Measurements from ENCODE around the gene KYNU.
"Not testable (repeated sequence)": the region's sequence is repeated elsewhere in the genome, so short reads cannot be mapped to it uniquely, and the experiment has no call there.

KYNU gene

DNA sequence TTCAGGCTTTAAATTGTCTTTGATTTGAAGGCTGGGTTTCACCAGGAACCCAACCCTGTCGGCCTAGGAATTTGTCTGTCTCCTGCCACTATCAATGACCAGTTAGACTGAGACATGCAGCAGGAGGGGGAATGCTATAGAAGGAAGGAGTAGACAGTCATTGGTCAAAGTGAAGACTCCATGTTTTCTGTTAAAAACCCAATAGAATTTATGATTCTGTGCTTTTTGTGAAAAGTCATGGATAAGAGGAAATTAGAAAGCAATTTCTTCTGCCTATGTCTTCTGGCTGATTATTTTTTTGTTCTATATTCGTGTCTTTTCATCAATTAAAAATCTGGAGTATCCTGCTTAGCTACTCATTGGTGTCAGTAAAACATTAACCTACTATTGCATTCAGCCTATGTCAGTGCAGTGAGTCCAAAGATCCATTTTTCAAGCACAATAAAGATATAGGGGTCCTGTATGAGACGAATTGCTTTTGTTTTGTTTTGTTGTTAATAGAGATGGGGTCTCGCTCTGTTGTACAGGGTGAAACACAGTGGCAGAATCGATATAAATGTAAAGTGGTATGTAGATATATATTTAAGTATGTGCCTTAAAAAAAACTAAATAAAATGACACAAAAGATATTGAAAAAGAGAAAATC is 7.9 kb upstream of the KYNU start:
- no peak for DNase-seq (ENCODE audit: low read depth)
- H3K4me3 ChIP-seq (ENCODE audit: low read depth, low read length) = no peak overlapping the region

DNA sequence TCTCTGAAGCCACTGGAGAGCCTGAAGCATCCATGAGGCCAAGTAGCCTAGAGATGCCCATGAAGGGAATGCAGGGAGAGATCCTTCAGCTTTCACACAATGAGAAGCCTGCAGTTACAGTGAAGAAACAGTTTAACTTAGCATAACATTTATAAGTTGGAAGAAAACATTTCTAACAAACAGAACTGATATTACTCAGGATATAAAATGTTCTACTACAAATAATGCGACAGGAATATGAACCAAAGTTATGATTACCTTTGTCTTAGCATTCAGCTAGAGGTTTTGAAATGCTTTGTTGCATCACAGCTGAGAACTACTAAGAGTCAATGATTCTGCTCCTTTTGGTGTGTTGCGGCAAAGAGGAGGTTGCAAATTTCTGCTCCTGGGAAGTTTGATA is 6.9 kb upstream of the KYNU start:
- no peak for DNase-seq (ENCODE audit: low read depth)
- no peak overlapping the region for H3K4me3 ChIP-seq (ENCODE audit: low read depth, low read length)

DNA sequence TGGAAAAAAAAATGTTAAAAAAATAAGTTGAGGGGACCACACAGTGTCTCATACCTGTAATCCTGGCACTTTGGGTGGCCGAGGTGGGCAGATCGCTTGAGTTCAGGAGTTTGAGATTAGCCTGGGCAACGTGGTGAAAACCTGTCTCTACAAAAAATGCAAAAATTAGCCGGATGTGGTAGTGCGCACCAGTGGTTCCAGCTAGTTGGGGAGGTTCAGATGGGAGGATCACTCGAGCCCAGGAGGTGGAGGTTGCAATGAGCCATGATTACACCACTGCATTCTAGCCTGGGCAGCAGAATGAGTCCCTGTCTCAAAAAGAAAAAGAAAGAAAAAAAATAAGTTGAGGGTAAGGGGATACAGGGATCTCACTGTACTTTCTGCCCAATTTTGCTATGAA is 6.1 kb upstream of the KYNU start:
- no peak for DNase-seq (ENCODE audit: low read depth)
- no peak overlapping the region for H3K4me3 ChIP-seq (ENCODE audit: low read depth, low read length)

DNA sequence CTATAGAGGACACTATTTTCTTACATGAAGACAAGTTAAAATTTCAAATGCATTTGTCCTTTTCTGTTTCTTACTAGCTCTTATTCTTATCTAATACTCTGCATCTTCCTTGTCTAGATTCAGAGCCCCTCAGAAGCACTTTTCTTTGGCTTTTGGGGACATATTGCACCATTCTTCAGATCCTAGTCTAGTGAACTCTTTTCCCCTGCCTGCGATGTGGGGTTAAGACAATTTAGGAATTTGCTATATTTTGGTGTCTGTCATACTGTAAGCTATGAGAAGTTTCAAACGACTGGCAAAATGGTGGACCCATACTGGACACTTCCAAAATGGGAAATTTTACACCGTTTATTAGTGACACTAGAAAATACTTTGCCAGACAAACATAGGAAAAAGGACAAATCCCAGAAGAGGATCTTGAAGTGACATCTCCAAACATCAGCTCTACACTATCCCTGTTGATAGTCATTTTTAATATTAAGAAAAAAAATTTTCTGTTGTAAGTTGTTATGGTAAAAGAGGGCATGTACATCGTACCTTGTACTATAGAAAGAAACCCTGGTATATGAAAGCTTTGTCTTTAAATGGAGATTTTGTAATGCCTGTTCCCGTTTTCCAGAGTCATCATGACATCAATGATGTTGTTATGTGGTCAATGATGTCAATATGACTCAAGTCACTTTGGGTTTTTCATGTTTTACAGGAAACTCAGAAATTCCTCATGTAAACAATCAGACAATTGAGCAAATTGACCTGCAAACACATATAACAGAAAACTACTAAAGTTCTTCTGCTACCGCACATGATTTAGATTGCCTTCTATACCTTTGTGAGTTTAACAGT is 4.4 kb upstream of the KYNU start:
- DNase-seq (ENCODE audit: low read depth) = peak; percentile 89
- H3K4me3 ChIP-seq (ENCODE audit: low read depth, low read length) = no peak overlapping the region

DNA sequence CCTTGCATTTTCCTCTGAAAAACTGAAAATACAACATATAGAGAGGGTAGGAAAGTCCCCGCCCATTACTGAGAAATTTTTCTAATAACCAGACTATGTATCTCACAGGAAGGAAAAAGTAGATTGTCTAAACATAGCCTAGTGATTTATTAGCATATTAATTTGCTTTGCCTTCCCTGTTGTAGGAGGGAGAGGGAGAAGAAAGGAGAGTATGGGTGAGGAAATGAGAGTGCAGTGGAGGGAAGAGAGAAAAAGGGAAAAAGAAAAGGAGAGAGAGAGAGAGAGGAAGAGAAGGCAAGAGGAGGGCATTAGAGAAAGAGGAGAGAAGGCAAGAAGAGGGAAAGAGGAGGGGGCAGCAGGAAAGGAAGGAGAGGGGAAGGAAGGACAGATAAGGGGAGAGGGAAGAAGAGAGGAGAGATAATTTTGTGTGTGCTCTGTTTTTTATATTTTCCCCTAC is 3.6 kb upstream of the KYNU start:
- no peak overlapping the region for H3K4me3 ChIP-seq (ENCODE audit: low read depth, low read length)
- no peak for DNase-seq (ENCODE audit: low read depth)

DNA sequence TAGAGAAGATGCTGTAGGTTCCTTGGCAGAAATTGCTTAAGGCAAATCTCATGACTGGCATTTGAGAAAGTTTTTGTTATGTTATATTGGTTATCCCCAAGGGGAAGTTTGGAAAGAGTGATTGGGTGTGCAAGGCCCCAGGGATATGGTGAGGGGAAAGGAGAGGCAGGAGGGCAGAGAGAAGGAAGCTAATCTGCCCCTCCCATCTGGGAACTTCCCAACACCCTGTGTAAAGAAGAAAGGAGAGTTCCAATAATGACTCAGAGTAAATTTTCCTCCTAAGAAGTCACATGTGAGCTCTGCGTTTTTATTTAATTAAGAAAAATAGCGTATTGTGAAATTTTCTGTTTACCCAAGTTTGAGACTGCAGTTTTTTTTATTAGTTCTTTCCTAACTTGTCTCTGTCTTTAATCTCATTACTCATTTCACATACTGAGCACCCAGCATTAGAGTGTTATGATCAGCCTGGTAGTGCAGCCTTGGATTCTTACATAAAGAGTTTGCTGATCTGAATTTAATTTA is 3.1 kb upstream of the KYNU start:
- no peak overlapping the region for H3K4me3 ChIP-seq (ENCODE audit: low read depth, low read length)
- peak; percentile 94 for DNase-seq (ENCODE audit: low read depth)

DNA sequence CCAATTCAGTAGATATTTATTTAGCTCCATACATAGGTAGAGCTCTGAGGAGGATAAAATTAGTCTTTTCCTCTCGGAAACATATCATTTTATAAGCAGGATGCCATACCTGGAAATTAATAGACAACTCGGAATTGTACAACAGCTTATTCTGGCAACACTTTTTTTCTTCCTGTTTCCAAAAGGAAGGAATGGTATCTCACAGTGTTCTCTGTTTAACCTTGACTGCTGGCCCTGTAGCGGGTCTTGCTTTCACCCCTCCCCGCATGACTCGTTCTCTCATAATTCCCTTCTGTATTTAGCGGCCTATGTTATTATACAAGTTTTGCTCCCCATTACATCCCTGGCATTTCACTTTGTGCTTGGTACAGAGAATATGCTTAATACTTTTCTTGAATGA is 2.5 kb upstream of the KYNU start:
- H3K4me3 ChIP-seq (ENCODE audit: low read depth, low read length) = no peak overlapping the region

DNA sequence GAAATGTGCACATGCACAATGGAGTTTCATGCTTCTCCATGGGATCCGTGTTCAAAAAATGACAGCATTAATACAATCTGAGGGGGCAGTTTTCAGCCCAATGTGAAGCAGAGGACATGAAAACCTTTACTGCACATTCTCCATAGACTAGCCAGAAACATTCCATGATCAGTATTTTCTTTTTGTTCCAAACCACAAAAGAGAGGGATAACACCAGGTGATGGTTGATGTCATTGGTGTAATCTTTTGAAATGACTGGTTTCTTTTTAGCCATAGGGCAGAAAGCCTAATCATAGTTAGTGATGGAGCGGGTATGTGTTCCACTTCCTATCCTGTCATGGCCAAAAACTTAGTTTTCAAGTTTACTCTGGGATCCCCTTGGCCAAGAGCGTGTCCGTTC is 1.8 kb upstream of the KYNU start:
- DNase-seq (ENCODE audit: low read depth) = no peak
- no peak overlapping the region for H3K4me3 ChIP-seq (ENCODE audit: low read depth, low read length)

More for the DNA sequence above, 2.5 kb upstream of the KYNU start:
- DNase-seq (ENCODE audit: low read depth) = no peak

DNA sequence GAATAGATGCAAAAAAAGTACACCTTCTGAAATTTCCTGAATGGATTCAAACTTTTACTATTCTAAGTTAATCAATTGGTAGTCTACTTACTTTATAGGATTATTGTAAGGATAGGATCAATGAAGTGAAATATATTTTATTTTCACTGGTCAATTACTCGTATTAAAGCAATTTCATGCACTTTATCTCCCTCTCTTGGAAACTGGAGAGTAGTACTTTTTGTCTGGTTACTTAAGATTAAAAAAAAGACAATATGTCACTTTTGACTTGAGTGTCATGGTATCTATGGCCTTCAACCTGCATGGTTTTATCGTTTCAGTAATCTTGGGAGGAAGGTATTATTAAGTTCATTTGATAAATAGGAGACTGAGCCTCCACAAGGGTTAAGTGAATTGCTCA is 1.0 kb upstream of the KYNU start:
- no peak overlapping the region for H3K4me3 ChIP-seq (ENCODE audit: low read depth, low read length)
- DNase-seq (ENCODE audit: low read depth) = no peak

DNA sequence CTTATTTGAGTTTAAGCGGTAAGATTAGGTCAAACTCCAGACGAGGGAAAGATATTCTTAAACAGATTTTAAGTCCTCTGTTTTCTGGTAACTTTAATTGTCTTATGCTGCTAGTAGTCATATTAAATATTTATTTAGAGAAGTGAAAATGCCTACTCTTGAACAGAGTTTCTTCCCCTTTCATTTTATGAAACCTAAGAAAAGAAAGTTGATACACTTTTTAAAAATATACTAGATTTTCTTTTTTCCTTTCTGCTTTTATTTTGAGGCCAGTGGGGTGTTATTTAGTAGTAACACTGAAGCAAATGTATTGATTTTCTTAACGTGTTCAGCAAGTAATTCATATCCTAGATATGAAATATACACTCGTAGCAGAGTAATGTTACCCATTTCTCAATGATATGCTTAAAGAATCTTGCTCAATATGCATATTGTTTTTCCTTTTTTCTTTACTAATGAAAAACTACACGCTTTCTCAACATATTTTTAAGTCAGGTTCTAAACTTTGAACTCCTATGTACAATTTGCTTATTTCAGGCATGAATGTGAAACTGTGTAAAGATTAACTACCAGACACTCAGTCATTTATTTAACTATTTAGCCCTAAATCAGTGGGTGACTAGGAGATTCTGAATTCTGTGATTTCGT is 691 bp downstream of the KYNU start:
- DNase-seq (ENCODE audit: low read depth) = no peak
- no peak overlapping the region for H3K4me3 ChIP-seq (ENCODE audit: low read depth, low read length)

DNA sequence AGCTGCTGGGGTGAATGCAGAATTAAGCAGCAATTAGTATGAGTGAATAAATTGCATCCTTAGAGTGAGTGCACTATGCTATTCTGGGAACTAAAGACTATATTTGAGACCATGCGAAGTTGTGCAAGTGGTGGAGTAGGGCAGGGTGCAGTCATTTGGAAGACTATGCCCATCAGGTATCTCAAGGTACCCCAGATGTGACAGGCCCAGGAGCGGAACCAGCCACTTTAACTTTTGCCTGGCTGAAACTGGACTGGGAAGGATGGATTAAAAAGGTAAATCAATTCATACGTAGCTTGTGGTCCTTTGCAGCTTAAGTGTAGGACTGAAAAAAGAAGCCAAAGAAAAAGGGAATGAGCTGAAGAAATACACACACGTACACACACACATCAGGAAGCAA is 1.7 kb downstream of the KYNU start:
- H3K4me3 ChIP-seq (ENCODE audit: low read depth, low read length) = no peak overlapping the region
- DNase-seq (ENCODE audit: low read depth) = no peak

DNA sequence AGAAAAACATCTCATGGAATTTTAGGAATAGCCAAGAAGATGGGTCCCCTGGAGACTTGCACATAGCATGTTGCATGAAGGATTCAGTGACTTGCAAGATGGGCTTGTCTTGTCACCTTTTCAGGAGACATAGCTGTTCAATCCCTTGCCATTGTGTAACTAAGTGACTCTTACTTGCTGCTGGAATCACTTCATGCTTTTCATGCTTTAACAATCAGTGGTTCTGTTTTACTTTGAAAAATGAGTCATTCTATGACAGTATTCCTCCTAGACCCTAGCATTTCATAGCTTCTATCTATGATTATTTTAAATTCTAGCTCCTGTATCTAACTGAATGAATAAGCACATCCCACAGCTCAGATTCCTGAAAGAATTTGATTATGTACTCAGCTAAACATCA is 2.8 kb downstream of the KYNU start:
- no peak overlapping the region for H3K4me3 ChIP-seq (ENCODE audit: low read depth, low read length)
- peak; percentile 66 for DNase-seq (ENCODE audit: low read depth)

DNA sequence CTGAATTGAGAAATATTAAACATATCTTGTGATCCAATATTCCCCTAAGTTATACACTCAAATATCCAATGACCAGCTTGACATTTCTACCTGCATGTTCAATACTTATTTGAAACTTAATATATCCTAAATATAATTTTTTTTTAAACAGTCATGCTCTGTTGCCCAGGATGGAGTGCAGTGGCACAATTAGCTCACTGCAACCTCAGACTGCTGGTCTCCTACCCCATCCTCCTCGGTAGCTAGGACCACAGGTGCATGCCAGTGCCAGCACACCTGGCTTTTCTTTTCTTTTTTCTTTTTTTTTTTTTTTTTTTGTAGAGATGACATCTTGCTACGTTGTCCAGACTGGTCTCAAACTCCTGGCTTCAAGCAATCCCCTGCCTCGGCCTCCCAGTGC is 4.2 kb downstream of the KYNU start:
- H3K4me3 ChIP-seq (ENCODE audit: low read depth, low read length) = no peak overlapping the region
- DNase-seq (ENCODE audit: low read depth) = no peak

DNA sequence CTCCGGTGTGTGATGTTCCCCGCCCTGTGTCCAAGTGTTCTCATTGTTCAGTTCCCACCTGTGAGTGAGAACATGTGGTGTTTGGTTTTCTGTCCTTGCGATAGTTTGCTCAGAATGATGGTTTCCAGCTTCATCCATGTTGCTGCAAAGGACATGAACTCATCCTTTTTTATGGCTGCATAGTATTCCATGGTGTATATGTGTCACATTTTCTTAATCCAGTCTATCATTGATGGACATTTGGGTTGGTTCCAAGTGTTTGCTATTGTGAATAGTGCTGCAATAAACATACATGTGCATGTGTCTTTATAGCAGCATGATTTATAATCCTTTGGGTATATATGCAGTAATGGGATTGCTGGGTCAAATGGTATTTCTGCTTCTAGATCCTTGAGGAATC is 5.0 kb downstream of the KYNU start:
- not testable (repeated sequence) for H3K4me3 ChIP-seq (ENCODE audit: low read depth, low read length); DNase-seq (ENCODE audit: low read depth)

DNA sequence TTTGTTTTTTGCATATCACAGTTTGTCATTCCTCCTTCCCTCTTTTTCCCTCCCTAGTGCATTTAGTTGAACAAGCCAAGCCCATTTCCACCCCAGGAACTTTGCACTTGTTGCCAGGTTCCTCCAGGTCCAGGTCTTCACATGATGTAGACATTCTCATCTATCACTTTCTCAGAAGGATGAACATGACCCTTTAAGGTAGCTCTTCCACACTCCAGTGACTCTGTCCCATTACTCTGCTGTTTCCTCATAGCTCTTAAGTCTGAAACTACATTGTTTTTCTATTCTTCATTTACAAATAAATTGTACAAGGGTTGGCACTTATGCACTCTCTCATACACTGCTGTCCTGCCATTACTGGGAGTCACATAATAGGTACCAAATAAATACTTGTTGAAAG is 6.1 kb downstream of the KYNU start:
- no peak overlapping the region for H3K4me3 ChIP-seq (ENCODE audit: low read depth, low read length)

DNA sequence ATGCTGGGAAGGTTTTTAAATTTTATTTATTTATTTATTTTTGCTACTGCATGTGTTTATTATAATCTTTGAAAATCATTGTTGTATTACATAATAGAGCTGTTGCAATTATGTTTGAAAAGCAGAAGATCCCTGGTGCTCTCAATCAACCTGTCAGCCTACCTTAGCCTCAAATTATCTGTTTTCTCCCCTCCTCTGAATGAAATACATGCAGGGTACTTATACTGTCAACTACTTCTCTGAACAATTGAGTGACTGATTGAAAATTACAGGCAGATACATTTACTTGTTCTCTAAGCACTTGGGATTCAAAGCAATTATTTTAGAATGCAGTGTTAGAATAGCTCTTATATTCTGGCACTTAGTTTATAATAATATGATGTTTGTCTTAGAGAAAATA is 8.1 kb downstream of the KYNU start:
- DNase-seq (ENCODE audit: low read depth) = no peak
- H3K4me3 ChIP-seq (ENCODE audit: low read depth, low read length) = no peak overlapping the region

More for the DNA sequence above, 6.1 kb downstream of the KYNU start:
- no peak for DNase-seq (ENCODE audit: low read depth)

DNA sequence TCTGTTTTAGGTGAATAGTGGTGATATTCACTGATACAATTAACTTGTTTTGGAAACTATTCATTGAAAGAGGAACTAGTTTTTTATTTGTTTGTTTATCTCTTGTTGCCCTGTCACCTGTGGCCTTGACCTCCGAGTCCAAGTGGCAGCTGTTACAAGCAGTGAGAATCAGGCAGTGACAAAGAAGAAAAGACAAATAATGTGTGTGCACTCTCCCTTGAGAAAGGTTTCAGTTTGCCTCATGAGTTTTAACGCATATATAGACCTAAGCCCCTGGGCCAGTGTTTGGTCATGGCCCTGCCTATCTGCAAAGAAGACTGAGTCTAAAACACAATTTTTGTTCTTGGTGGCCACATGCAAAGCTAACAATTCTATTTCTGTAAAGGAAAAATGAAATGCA is 15.3 kb downstream of the KYNU start:
- DNase-seq (ENCODE audit: low read depth) = no peak

DNA sequence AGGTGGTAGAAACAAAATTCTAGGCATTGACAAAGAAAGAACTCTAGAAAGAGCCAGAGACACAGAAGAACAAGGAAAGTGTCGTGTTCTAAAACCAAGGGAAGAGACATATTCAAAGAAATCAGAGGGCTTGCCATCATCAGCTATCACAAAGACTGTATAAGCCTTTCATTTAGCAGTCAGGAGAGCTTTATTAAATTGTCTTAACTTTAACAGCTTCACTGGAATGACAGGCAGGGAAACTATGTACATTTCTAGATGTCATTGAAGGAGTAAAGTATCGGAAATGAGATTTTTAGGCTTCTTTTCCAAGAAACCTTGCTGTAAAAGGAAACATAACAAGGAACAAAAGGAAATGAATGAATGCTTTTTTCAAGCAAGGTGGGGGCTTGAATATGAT is 15.8 kb downstream of the KYNU start:
- no peak for DNase-seq (ENCODE audit: low read depth)
- no peak overlapping the region for H3K4me3 ChIP-seq (ENCODE audit: low read depth, low read length)

More for the DNA sequence above, 15.3 kb downstream of the KYNU start:
- H3K4me3 ChIP-seq (ENCODE audit: low read depth, low read length) = no peak overlapping the region

DNA sequence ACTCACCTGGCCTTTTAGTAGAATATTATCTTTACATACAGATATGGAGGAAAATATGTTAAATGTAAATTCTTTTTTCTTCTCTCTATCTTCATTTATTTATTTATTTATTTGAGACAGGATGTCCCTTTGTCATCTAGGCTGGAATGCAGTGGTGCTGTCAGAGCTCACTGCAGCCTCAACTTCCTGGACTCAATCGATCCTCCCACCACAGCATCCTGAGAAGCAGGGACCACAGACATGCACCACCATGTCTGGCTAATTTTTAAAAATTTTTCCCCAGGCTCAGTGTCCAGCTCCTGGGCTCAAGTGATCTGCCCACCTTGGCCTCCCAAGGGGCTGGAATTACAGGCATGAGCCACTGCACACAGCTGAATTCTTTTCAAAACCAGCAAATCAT is 20.3 kb downstream of the KYNU start:
- DNase-seq (ENCODE audit: low read depth) = no peak
- no peak overlapping the region for H3K4me3 ChIP-seq (ENCODE audit: low read depth, low read length)

DNA sequence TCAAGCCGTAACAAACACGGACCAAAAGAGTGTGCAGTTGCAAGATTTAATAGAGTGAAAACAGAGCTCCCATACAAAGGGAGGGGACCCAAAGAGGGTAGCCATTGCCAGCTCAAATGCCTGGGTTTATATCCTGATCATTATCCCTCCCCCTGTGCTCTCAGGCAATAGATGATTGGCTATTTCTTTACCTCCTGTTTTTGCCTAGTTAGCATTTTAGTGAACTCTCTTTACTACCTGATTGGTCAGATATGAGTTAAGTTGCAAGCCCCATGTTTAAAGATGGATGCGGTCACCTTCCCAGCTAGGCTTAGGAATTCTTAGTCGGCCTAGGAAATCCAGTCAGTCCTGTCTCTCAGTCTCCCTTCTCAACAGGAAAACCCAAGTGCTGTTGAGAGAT is 22.9 kb downstream of the KYNU start:
- not testable (repeated sequence) for H3K4me3 ChIP-seq (ENCODE audit: low read depth, low read length)

More for the DNA sequence above, 22.9 kb downstream of the KYNU start:
- not testable (repeated sequence) for DNase-seq (ENCODE audit: low read depth)

Data from skeletal muscle cell (primary cell).